Mononuclear cell (primary cell): ENCODE measurements around the gene SERP1. TPM values are rescaled to one million over a fixed set of nuclear protein-coding genes. Genes with fewer than 3 reads are reported as not detected.
A peak's percentile ranks its signal among the peaks of the same experiment; 100 is the strongest.

Experiments used
- H3K27me3 ChIP-seq: 2 replicates; pipeline ENCODE4 v1.6.0; 2011; ENCODE audit warnings: low read length, control low read depth; ENCODE audit not compliant: insufficient read depth
- H3K4me1 ChIP-seq: 2 replicates; pipeline ENCODE4 v1.5.1; 2011; ENCODE audit warnings: mild to moderate bottlenecking, low read length, control low read depth; ENCODE audit not compliant: insufficient read depth
- H3K4me3 ChIP-seq: 2 replicates; pipeline ENCODE4 v1.5.1; 2011; ENCODE audit warnings: mild to moderate bottlenecking, low read length, moderate library complexity
- H3K9me3 ChIP-seq: 2 replicates; pipeline ENCODE4 v1.5.1; 2011; ENCODE audit warnings: low read depth, mild to moderate bottlenecking, control low read depth, low read length
- total RNA-seq: library from RNA; depleted of rRNA; stranded (reverse); fragments of >200 nt; gene quantifications from one replicate; pipeline ENCODE4 v1.2.3, GENCODE V29; 2012

The SERP1 gene
- total RNA-seq, result 261 TPM

- no peaks in the 10 kb centered on the region for H3K27me3 ChIP-seq
- H3K4me3 ChIP-seq, result peak within 1 kb of the TSS; percentile 74
- peaks cover 25% of the 10 kb centered on the region for H3K4me1 ChIP-seq
- no peaks in the 10 kb centered on the region for H3K9me3 ChIP-seq
Observed at GRCh38 chr3:150546226-150547044, at the start of gene SERP1, which contains the start of gene EIF2A. SERP1 (minus strand) TSS chr3:150546496; CDS start chr3:150546135, 361 bp downstream. EIF2A (plus strand) TSS chr3:150546787; CDS start chr3:150546803, 16 bp downstream.

DNA sequence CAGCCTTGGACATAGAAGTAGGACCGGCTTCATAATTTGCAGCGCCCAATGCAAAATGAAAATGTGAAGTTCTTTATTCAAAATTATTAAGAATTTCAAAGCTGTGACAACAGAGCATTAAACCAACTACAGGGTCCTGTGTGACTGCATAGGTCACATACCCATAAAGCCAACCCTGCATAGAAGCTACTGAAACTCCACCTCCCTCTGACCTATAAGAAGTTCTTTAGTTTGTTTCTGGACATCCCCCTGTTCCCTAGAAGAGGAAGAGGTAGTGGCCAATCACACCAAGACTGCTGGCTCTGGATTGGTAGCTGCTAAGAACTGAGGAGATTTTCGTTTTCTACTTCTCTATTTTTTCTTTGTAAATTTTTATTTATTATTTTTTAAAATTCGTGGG, 47.9 kb upstream of the SERP1 start:
- Histone ChIP-seq H3K4me3 (no peak overlapping the region), H3K4me1 (peaks cover 4% of the 10 kb centered on the region), H3K9me3 (no peaks in the 10 kb centered on the region), H3K27me3 (no peaks in the 10 kb centered on the region)

DNA sequence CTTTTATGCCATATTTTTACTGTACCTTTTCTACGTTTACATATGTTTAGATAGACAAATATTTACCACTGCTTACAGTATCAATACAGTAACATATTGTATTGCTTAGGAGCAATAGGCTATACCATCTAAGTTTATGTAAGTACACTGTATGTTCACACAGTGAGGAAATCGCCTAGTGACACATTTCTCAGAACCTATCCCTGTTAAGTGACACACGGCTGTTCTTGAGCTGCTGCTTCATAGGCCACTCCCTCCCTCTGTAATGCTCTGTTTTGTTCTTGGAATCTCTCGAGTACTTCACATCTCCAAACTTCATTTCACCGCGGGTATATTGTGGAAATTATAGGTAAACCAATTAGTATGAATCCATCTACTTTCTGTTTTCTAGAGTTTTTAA, 43.5 kb upstream of the SERP1 start:
- Histone ChIP-seq H3K9me3 (no peaks in the 10 kb centered on the region), H3K27me3 (no peaks in the 10 kb centered on the region), H3K4me3 (no peak overlapping the region), H3K4me1 (no peaks in the 10 kb centered on the region)

GRCh38 chr3:150588027-150588830, 41.9 kb upstream of the SERP1 start:
- H3K4me3 ChIP-seq, result no peak overlapping the region
- H3K4me1 ChIP-seq, result no peaks in the 10 kb centered on the region
- no peaks in the 10 kb centered on the region for H3K27me3 ChIP-seq
- H3K9me3 ChIP-seq, result no peaks in the 10 kb centered on the region

DNA sequence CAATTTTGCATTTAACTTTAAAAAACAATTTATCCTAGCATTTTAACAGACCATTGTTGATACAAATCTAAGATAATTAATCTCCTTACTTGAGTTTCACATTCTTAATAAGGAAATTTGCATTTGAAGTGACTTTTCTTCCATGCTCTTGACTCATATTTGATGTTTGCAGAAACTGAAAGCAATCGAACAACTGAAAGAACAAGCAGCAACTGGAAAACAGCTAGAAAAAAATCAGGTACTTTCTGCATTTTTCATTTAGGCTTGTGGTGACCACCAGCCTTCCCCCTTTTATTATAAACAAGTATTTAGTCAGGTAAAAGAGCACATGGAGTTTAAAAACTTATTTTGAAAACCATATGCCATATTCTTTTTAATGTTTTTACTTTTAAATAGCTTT, 36.7 kb upstream of the SERP1 start:
- Histone ChIP-seq H3K9me3 (no peaks in the 10 kb centered on the region), H3K4me1 (no peaks in the 10 kb centered on the region), H3K27me3 (no peaks in the 10 kb centered on the region), H3K4me3 (no peak overlapping the region)

- no peaks in the 10 kb centered on the region for H3K9me3 ChIP-seq
- H3K27me3 ChIP-seq, result no peaks in the 10 kb centered on the region
- H3K4me3 ChIP-seq, result no peak overlapping the region
- H3K4me1 ChIP-seq, result no peaks in the 10 kb centered on the region
Observed at GRCh38 chr3:150582620-150583019, 36.3 kb upstream of the SERP1 start.

DNA sequence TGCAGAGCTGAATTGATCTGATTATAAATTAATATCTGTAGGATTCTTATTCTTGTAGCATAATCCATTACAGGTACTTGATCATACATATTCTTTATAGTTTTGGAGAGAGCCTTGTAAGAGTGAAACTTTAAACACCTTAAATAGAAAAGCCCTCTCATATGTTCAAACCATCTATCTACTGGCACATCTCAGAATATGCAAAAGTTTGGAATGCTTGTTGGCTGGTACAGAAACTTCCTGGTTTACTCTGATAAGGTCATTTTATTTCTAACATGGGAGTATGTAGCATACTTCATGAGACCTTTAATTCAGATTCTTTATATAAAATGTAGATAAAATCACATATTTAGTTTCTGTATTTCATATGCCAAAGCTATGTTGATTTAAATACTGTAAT, 34.9 kb upstream of the SERP1 start:
- Histone ChIP-seq H3K4me1 (no peaks in the 10 kb centered on the region), H3K4me3 (no peak overlapping the region), H3K27me3 (no peaks in the 10 kb centered on the region)

GRCh38 chr3:150577855-150578254, 31.6 kb upstream of the SERP1 start:
- Histone ChIP-seq H3K4me3 (no peak overlapping the region), H3K27me3 (no peaks in the 10 kb centered on the region), H3K9me3 (no peaks in the 10 kb centered on the region), H3K4me1 (no peaks in the 10 kb centered on the region)

More for the DNA sequence above, 34.9 kb upstream of the SERP1 start:
- H3K9me3 ChIP-seq, result no peaks in the 10 kb centered on the region

DNA sequence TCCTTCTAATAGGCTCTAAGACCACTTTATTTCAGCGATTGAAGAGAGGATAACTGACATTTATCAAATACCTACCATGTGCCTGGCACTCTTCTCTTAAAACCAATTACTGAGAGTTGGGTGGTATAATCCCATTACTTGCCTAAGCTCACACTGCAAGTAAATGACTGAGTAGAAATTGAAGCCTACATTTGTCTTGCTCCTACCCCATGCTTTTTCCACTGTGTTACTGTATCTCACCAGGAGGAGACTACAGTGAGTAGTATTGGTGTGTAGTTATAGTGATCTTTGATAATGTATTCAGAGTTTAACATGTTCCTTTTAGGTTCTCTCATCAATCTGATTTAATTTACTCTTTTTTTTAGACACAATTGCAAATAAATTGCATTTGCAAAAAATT, 21.0 kb upstream of the SERP1 start:
- Histone ChIP-seq H3K27me3 (no peaks in the 10 kb centered on the region), H3K4me1 (no peaks in the 10 kb centered on the region), H3K9me3 (no peaks in the 10 kb centered on the region), H3K4me3 (no peak overlapping the region)

- Histone ChIP-seq H3K27me3 (no peaks in the 10 kb centered on the region), H3K9me3 (no peaks in the 10 kb centered on the region), H3K4me1 (no peaks in the 10 kb centered on the region), H3K4me3 (no peak overlapping the region)
Observed at GRCh38 chr3:150564243-150564642, 17.9 kb upstream of the SERP1 start.

GRCh38 chr3:150557725-150558124, 11.4 kb upstream of the SERP1 start:
- Histone ChIP-seq H3K4me1 (no peaks in the 10 kb centered on the region), H3K27me3 (no peaks in the 10 kb centered on the region), H3K9me3 (no peaks in the 10 kb centered on the region), H3K4me3 (no peak overlapping the region)

- Histone ChIP-seq H3K9me3 (no peaks in the 10 kb centered on the region), H3K27me3 (no peaks in the 10 kb centered on the region), H3K4me1 (no peaks in the 10 kb centered on the region), H3K4me3 (no peak overlapping the region)
Observed at GRCh38 chr3:150556792-150557191, 10.5 kb upstream of the SERP1 start.

- Histone ChIP-seq H3K4me1 (no peaks in the 10 kb centered on the region), H3K4me3 (no peak overlapping the region), H3K9me3 (no peaks in the 10 kb centered on the region), H3K27me3 (no peaks in the 10 kb centered on the region)
Observed at GRCh38 chr3:150555859-150556436, 9.7 kb upstream of the SERP1 start.

DNA sequence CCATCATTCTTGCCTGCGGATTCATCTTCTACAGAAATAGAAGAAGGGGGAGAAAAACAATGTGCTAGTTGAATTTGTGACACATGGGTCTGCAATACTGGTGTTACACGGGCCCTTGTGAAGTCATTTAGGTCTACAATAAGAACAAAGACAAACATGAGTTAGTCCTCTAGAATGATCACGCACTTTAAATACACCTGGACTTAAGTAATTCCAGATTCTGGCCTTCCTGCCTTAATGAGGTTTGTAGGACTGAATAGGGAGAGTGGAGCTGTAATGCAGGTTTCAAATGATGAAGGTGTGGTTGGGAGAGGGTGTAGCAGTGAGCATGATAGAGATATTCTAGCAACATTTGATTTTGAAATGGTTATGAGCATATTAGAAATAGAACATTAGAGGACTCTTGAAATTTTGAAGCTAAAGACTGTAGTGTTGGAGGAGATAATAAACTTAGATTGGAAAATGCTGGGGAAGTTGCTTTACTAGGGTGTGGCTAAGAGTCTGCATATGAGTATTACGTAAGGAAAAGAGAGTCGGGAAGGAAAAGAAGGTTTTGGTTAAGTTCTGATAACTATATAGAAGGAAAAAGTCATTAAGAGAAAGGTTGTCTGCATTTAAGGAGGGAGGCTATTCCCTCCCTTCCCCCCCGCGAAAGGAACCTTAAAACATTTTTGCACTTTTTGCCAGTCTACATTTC, 897 bp upstream of the SERP1 start:
- Histone ChIP-seq H3K9me3 (no peaks in the 10 kb centered on the region), H3K4me1 (peaks cover 19% of the 10 kb centered on the region), H3K4me3 (peak overlapping the region; percentile 74), H3K27me3 (no peaks in the 10 kb centered on the region)
